Measurements from ENCODE around the gene PTPRM.

The PTPRM gene

GRCh38 chr18:8381821-8382459 lies 814.8 kb downstream of the PTPRM start:
- TF ChIP-seq, protein P1, sequence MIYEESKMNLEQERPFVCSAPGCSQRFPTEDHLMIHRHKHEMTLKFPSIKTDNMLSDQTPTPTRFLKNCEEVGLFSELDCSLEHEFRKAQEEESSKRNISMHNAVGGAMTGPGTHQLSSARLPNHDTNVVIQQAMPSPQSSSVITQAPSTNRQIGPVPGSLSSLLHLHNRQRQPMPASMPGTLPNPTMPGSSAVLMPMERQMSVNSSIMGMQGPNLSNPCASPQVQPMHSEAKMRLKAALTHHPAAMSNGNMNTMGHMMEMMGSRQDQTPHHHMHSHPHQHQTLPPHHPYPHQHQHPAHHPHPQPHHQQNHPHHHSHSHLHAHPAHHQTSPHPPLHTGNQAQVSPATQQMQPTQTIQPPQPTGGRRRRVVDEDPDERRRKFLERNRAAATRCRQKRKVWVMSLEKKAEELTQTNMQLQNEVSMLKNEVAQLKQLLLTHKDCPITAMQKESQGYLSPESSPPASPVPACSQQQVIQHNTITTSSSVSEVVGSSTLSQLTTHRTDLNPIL (CRISPR knock-in tag; IDR thresholded peaks at IDR 0.05; ENCODE audit: low read depth), result no peak
- TF ChIP-seq SNAI2 (CRISPR knock-in tag; IDR thresholded peaks at IDR 0.05) (no peak), ZFP3 (CRISPR knock-in tag; IDR thresholded peaks at IDR 0.05) (no peak), BACH2 (CRISPR knock-in tag; IDR thresholded peaks at IDR 0.05; ENCODE audit: borderline replicate concordance) (no peak), ZNF565 (CRISPR knock-in tag; conservative IDR thresholded peaks at IDR 0.05; ENCODE audit: low read depth) (no peak), GLIS3 (CRISPR knock-in tag; IDR thresholded peaks at IDR 0.05) (no peak), RARB (CRISPR knock-in tag; IDR thresholded peaks at IDR 0.05) (no peak), ZC3H10 (CRISPR knock-in tag; IDR thresholded peaks at IDR 0.05) (no peak), CSDC2 (CRISPR knock-in tag; IDR thresholded peaks at IDR 0.05) (no peak), ISL1 (CRISPR knock-in tag; IDR thresholded peaks at IDR 0.05) (no peak), POU6F1 (CRISPR knock-in tag; IDR thresholded peaks at IDR 0.05; ENCODE audit: borderline replicate concordance, low read depth) (no peak), OSR1 (CRISPR knock-in tag; IDR thresholded peaks at IDR 0.05) (no peak), ARNTL (CRISPR knock-in tag; IDR thresholded peaks at IDR 0.05; ENCODE audit: borderline replicate concordance, low read depth) (no peak), ZNF8 (CRISPR knock-in tag; IDR thresholded peaks at IDR 0.05) (no peak), PPARA (CRISPR knock-in tag; IDR thresholded peaks at IDR 0.05; ENCODE audit: borderline replicate concordance) (no peak), PATZ1 (CRISPR knock-in tag; IDR thresholded peaks at IDR 0.05; ENCODE audit: borderline replicate concordance) (no peak), ESRRG (CRISPR knock-in tag; IDR thresholded peaks at IDR 0.05) (no peak)
- TF ChIP-seq, protein P2, sequence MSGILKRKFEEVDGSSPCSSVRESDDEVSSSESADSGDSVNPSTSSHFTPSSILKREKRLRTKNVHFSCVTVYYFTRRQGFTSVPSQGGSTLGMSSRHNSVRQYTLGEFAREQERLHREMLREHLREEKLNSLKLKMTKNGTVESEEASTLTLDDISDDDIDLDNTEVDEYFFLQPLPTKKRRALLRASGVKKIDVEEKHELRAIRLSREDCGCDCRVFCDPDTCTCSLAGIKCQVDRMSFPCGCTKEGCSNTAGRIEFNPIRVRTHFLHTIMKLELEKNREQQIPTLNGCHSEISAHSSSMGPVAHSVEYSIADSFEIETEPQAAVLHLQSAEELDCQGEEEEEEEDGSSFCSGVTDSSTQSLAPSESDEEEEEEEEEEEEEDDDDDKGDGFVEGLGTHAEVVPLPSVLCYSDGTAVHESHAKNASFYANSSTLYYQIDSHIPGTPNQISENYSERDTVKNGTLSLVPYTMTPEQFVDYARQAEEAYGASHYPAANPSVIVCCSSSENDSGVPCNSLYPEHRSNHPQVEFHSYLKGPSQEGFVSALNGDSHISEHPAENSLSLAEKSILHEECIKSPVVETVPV (CRISPR knock-in tag; IDR thresholded peaks at IDR 0.05), result no peak
- no peak for ATAC-seq

DNA sequence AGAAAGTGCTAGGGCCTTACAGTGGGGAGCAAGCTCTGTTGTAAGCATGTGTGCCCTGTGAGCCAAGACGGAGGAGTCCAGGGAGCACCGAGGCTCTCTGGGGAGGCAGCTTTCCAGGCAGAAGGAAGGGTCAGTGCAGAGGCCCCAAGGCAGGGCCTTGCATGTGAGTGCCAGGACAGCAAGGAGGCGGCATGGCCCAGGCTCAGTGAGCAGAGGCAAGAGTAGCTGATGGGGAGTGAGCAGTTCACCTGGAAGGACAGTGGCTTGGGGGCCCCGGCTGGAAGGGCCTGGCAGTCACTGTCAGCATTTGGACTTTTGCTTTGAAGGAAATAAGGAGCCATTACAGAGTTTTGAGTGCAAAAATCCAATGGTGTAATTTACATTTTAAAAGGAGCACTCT lies 818.3 kb downstream of the PTPRM start:
- ATAC-seq, result no peak
- no peak for TF ChIP-seq TOX (CRISPR knock-in tag; IDR thresholded peaks at IDR 0.05; ENCODE audit: borderline replicate concordance)
- TF ChIP-seq POU6F1 (CRISPR knock-in tag; IDR thresholded peaks at IDR 0.05; ENCODE audit: borderline replicate concordance, low read depth), result no peak
- TF ChIP-seq BACH2 (CRISPR knock-in tag; IDR thresholded peaks at IDR 0.05; ENCODE audit: borderline replicate concordance), result no peak
- TF ChIP-seq CSDC2 (CRISPR knock-in tag; IDR thresholded peaks at IDR 0.05), result no peak
- no peak for TF ChIP-seq ZNF70 (CRISPR knock-in tag; IDR thresholded peaks at IDR 0.05)
- TF ChIP-seq TCF4 (CRISPR knock-in tag; IDR thresholded peaks at IDR 0.05; ENCODE audit: borderline replicate concordance), result no peak
- TF ChIP-seq GLIS3 (CRISPR knock-in tag; IDR thresholded peaks at IDR 0.05), result no peak
- no peak for TF ChIP-seq ZFP3 (CRISPR knock-in tag; IDR thresholded peaks at IDR 0.05)
- no peak for TF ChIP-seq PATZ1 (CRISPR knock-in tag; IDR thresholded peaks at IDR 0.05; ENCODE audit: borderline replicate concordance)
- no peak for TF ChIP-seq ZC3H10 (CRISPR knock-in tag; IDR thresholded peaks at IDR 0.05)
- no peak for TF ChIP-seq SNAI2 (CRISPR knock-in tag; IDR thresholded peaks at IDR 0.05)
- no peak for TF ChIP-seq ISL1 (CRISPR knock-in tag; IDR thresholded peaks at IDR 0.05)
- TF ChIP-seq, protein P3, sequence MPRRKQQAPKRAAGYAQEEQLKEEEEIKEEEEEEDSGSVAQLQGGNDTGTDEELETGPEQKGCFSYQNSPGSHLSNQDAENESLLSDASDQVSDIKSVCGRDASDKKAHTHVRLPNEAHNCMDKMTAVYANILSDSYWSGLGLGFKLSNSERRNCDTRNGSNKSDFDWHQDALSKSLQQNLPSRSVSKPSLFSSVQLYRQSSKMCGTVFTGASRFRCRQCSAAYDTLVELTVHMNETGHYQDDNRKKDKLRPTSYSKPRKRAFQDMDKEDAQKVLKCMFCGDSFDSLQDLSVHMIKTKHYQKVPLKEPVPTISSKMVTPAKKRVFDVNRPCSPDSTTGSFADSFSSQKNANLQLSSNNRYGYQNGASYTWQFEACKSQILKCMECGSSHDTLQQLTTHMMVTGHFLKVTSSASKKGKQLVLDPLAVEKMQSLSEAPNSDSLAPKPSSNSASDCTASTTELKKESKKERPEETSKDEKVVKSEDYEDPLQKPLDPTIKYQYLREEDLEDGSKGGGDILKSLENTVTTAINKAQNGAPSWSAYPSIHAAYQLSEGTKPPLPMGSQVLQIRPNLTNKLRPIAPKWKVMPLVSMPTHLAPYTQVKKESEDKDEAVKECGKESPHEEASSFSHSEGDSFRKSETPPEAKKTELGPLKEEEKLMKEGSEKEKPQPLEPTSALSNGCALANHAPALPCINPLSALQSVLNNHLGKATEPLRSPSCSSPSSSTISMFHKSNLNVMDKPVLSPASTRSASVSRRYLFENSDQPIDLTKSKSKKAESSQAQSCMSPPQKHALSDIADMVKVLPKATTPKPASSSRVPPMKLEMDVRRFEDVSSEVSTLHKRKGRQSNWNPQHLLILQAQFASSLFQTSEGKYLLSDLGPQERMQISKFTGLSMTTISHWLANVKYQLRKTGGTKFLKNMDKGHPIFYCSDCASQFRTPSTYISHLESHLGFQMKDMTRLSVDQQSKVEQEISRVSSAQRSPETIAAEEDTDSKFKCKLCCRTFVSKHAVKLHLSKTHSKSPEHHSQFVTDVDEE (CRISPR knock-in tag; IDR thresholded peaks at IDR 0.05), result no peak
- TF ChIP-seq, protein P2 (CRISPR knock-in tag; IDR thresholded peaks at IDR 0.05), result no peak
- TF ChIP-seq ZNF565 (CRISPR knock-in tag; conservative IDR thresholded peaks at IDR 0.05; ENCODE audit: low read depth), result no peak
- no peak for TF ChIP-seq ESRRG (CRISPR knock-in tag; IDR thresholded peaks at IDR 0.05)
- TF ChIP-seq, protein P1 (CRISPR knock-in tag; IDR thresholded peaks at IDR 0.05; ENCODE audit: low read depth), result no peak

All from SK-N-SH treated with all-trans-retinoic acid at 6 μM for 48 hours (cell line).